Stomach (tissue), 9 donors: ENCODE data around the gene C20orf204. TPM values are rescaled to one million over a fixed set of nuclear protein-coding genes. Genes with fewer than 3 reads are reported as not detected.
A peak's percentile ranks its signal among the peaks of the same experiment; 100 is the strongest.

Experiments used
- DNase-seq, 2 donors: peaks; one replicate each; pipeline versions ENCODE4 v3.0.0 to v3.0.0-alpha.2; 2013 to 2019
- H3K27ac ChIP-seq, 5 donors: fragments of 200-600 bp in 4 of 5; sonication (generic) in 4 of 5; one replicate each; pipeline ENCODE4 v1.5.1; 2013 to 2019; ENCODE audit warnings: mild to moderate bottlenecking in 1 of 5, moderate library complexity in 1 of 5
- H3K27me3 ChIP-seq, 3 donors: fragments of 200-600 bp; sonication (generic); one replicate each; pipeline ENCODE4 v1.5.1; 2017 to 2019; ENCODE audit warnings: mixed run types in 1 of 3
- H3K36me3 ChIP-seq, 4 donors: fragments of 200-600 bp; sonication (generic); 1 replicate in 3 of 4; 2 replicates in 1 of 4; pipeline ENCODE4 v1.5.1; 2016 to 2019
- H3K4me1 ChIP-seq, 4 donors: fragments of 200-600 bp; sonication (generic); one replicate each; pipeline ENCODE4 v1.5.1; 2016 to 2019
- H3K4me3 ChIP-seq, 4 donors: fragments of 200-600 bp; sonication (generic) in 3 of 4; one replicate each; pipeline ENCODE4 v1.5.1; 2016 to 2019; ENCODE audit warnings: mild to moderate bottlenecking in 1 of 4
- H3K9me3 ChIP-seq, 4 donors: fragments of 200-600 bp; sonication (generic); one replicate each; pipeline ENCODE4 v1.5.1; 2016 to 2019
- CTCF ChIP-seq, 7 experiments: fragments of 450-650 bp in 4 of 7; fragments of 200-600 bp in 3 of 7; sonication (generic) in 3 of 7; IDR thresholded peaks; one replicate each; pipeline ENCODE4 v1.5.1; 2016 to 2019; ENCODE audit warnings: antibody characterized with exemption in 7 of 7, control low read depth in 2 of 7, mild to moderate bottlenecking in 1 of 7
- EP300 ChIP-seq: sonication (generic); formaldehyde crosslinking; IDR thresholded peaks from one replicate; pipeline ENCODE4 v1.6.1; 2017; ENCODE audit warnings: antibody characterized with exemption
- POLR2A ChIP-seq, 4 donors: fragments of 450-650 bp; IDR thresholded peaks; one replicate each; pipeline ENCODE4 v1.6.1; 2016; ENCODE audit warnings: antibody characterized with exemption in 4 of 4, control low read depth in 2 of 4, mild to moderate bottlenecking in 1 of 4, moderate library complexity in 1 of 4
- POLR2AphosphoS5 ChIP-seq, 3 donors: sonication (generic); formaldehyde crosslinking; IDR thresholded peaks; one replicate each; pipeline ENCODE4 v1.6.1; 2016; ENCODE audit warnings: antibody characterized with exemption in 3 of 3
- whole genome bisulfite sequencing, 5 donors: extraction: QIAGEN DNeasy Blood & Tissue Kit in 3 of 5; methylation state at CpG; one replicate each; pipeline versions ENCODE4 v1.1.5 to v1.1.7; 2013 to 2018; 5-methylcytosine and 5-hydroxymethylcytosine counted together
- intact Hi-C: fragments of 100-400 bp; cut with DNase I; formaldehyde crosslinking; loops from one replicate; pipeline ENCODE4 v1.15.1; 2023; ENCODE audit warnings: low total_unique reads
- polyA plus RNA-seq, 3 donors: library from polyadenylated mRNA; stranded (reverse); fragments of 200-250 nt; gene quantifications; one replicate each; pipeline ENCODE4 v1.2.3, GENCODE V29; 2013
- total RNA-seq, 5 donors: library from RNA; depleted of rRNA; stranded (reverse); fragments of >200 nt; gene quantifications; one replicate each; pipeline versions ENCODE4 v1.1.0 to v1.2.3, GENCODE V29; 2014 to 2016
- donor health status: healthy with polysubstance abuse.
- donor health status: Bipolar disorder and iron deficiency.
- donor health status: healthy.

C20orf204 gene
- total and polyA plus RNA-seq, 8 donors = 0.62 to 3.4 (median 1.5) TPM; not detected in 4

GRCh38 chr20:64025101-64025825 lies 10.7 kb upstream of the C20orf204 start:
- TF ChIP-seq CTCF (IDR thresholded peaks at IDR 0.05) (no peak), POLR2AphosphoS5 (IDR thresholded peaks at IDR 0.05) (no peak), POLR2A (IDR thresholded peaks at IDR 0.05) (no peak), EP300 (no peak)
- Histone ChIP-seq H3K27me3 (no peaks in the 10 kb centered on the region), H3K27ac (no peak overlapping the region), H3K4me1 (peaks cover 0 to 26% (median 7%) of the 10 kb centered on the region in 4 donors), H3K36me3 (peaks cover 93 to 100% (median 100%) of the 10 kb centered on the region in 4 donors), H3K9me3 (no peaks in the 10 kb centered on the region), H3K4me3 (no peak overlapping the region)
- no peak for DNase-seq
- WGBS, 5 donors = 94 to 97% (median 95%) methylated on average over 17 to 18 of the region's 18 CpGs
- intact Hi-C loops = no loop called here

GRCh38 chr20:64025826-64026412 lies 10.1 kb upstream of the C20orf204 start:
- intact Hi-C loops = no loop called here
- Histone ChIP-seq H3K27me3 (no peaks in the 10 kb centered on the region), H3K9me3 (no peaks in the 10 kb centered on the region), H3K4me3 (no peak overlapping the region), H3K36me3 (peaks cover 92 to 100% (median 100%) of the 10 kb centered on the region in 4 donors), H3K4me1 (peaks cover 0 to 33% (median 12%) of the 10 kb centered on the region in 4 donors), H3K27ac (no peak overlapping the region)
- DNase-seq = no peak
- 95 to 98% (median 97%) methylated on average over 28 to 29 of the region's 29 CpGs for WGBS, 5 donors
- TF ChIP-seq POLR2AphosphoS5 (IDR thresholded peaks at IDR 0.05) (no peak), EP300 (no peak), CTCF (IDR thresholded peaks at IDR 0.05) (no peak), POLR2A (IDR thresholded peaks at IDR 0.05) (no peak)

GRCh38 chr20:64027981-64028685 lies 7.8 kb upstream of the C20orf204 start:
- intact Hi-C loops = no loop called here
- Histone ChIP-seq H3K4me1 (peaks cover 0 to 35% (median 13%) of the 10 kb centered on the region in 4 donors), H3K27me3 (no peaks in the 10 kb centered on the region), H3K27ac (peak overlapping the region in 1 of 5 donors; percentile 29), H3K9me3 (no peaks in the 10 kb centered on the region), H3K36me3 (peaks cover 87 to 100% (median 99%) of the 10 kb centered on the region in 4 donors), H3K4me3 (no peak overlapping the region)
- no peak for DNase-seq
- TF ChIP-seq CTCF (IDR thresholded peaks at IDR 0.05) (no peak), POLR2A (IDR thresholded peaks at IDR 0.05) (no peak), POLR2AphosphoS5 (IDR thresholded peaks at IDR 0.05) (peak; percentile 25 to 74 (median 49)), EP300 (peak; percentile 49)
- WGBS, 5 donors = 90 to 94% (median 94%) methylated on average over 22 to 24 of the region's 24 CpGs
